Uterus (tissue), 2 donors: ENCODE results near the gene TM4SF20.

Experiments used
- CTCF ChIP-seq, 4 experiments: fragments of 200-600 bp in 2 of 4; fragments of 450-650 bp in 2 of 4; sonication (generic) in 2 of 4; IDR thresholded peaks; one replicate each; pipeline ENCODE4 v1.5.1; 2016 to 2019; ENCODE audit warnings: antibody characterized with exemption in 4 of 4, mild to moderate bottlenecking in 2 of 4, moderate library complexity in 1 of 4
- POLR2A ChIP-seq, 2 donors: fragments of 450-650 bp; IDR thresholded peaks; one replicate each; pipeline ENCODE4 v1.6.1; 2016; ENCODE audit warnings: antibody characterized with exemption in 2 of 2, mild to moderate bottlenecking in 1 of 2, moderate library complexity in 1 of 2

GRCh38 chr2:227390468-227391256, 11.6 kb upstream of the TM4SF20 start:
- TF ChIP-seq CTCF (IDR thresholded peaks at IDR 0.05), result no peak
- TF ChIP-seq POLR2A (IDR thresholded peaks at IDR 0.05), result no peak
